ENCODE results near the gene SBF2.

Gene SBF2

DNA sequence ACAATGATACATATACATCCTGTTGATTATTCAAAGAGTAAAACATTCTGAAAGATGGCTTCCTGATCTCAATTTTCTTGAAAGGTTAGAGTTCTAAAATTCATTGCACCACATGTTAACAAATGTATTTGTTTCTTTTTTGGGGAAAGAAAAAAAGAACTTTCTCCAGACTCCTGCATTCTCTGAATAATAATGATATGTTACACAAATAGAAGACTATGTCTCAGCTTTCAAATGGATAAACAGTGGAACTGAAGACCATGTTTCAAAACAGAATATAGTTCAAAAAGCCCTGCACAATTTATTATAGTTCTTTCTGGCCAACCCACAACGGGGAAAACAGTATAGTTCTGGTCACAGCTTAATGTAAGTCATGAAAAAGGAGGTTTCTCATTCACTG is 277.0 kb downstream of the SBF2 start:
- Histone ChIP-seq H3K4me2 (no peak overlapping the region), H3K36me3 (ENCODE audit: insufficient read depth) (no peaks in the 10 kb centered on the region), H3K79me2 (ENCODE audit: insufficient read depth, low read depth) (no peaks in the 10 kb centered on the region), H3K4me1 (ENCODE audit: low read depth, poor library complexity, severe bottlenecking) (no peaks in the 10 kb centered on the region), H2AFZ (ENCODE audit: low read depth) (no peak overlapping the region), H3K9ac (no peak overlapping the region), H3K27me3 (ENCODE audit: insufficient read depth, low read depth) (no peaks in the 10 kb centered on the region), H3K27ac (no peak overlapping the region), H3K4me3 (IDR thresholded peaks at IDR 0.05; ENCODE audit: insufficient read depth, low read depth, low read length) (no peak overlapping the region), H4K20me1 (ENCODE audit: insufficient read depth) (no peaks in the 10 kb centered on the region)
- TF ChIP-seq, protein P1, sequence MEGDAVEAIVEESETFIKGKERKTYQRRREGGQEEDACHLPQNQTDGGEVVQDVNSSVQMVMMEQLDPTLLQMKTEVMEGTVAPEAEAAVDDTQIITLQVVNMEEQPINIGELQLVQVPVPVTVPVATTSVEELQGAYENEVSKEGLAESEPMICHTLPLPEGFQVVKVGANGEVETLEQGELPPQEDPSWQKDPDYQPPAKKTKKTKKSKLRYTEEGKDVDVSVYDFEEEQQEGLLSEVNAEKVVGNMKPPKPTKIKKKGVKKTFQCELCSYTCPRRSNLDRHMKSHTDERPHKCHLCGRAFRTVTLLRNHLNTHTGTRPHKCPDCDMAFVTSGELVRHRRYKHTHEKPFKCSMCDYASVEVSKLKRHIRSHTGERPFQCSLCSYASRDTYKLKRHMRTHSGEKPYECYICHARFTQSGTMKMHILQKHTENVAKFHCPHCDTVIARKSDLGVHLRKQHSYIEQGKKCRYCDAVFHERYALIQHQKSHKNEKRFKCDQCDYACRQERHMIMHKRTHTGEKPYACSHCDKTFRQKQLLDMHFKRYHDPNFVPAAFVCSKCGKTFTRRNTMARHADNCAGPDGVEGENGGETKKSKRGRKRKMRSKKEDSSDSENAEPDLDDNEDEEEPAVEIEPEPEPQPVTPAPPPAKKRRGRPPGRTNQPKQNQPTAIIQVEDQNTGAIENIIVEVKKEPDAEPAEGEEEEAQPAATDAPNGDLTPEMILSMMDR (conservative IDR thresholded peaks at IDR 0.05; ENCODE audit: low read depth, low read length), result no peak

DNA sequence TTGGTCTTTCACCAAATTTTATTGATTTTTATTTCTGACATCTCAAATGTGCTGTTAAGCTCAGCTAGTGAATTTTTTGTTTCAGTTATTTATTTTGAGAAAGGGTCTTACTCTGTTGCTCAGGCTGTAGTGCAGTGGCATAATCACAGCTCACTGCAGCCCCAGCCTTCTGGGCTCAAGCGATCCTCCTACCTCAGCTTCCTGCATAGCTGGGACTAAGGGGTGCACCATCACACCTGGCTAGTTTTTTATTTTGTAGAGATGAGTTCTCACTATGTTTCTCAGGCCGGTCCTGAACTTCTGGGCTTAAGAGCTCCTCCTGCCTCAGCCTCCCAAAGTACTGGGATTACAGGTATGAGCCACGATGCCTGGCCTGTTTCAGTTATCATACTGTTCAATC is 282.0 kb downstream of the SBF2 start:
- Histone ChIP-seq H3K79me2 (ENCODE audit: insufficient read depth, low read depth) (no peaks in the 10 kb centered on the region), H4K20me1 (ENCODE audit: insufficient read depth) (no peaks in the 10 kb centered on the region), H3K4me1 (ENCODE audit: low read depth, poor library complexity, severe bottlenecking) (no peaks in the 10 kb centered on the region), H3K9ac (no peak overlapping the region), H3K27ac (no peak overlapping the region), H3K4me2 (no peak overlapping the region), H3K27me3 (ENCODE audit: insufficient read depth, low read depth) (no peaks in the 10 kb centered on the region), H3K4me3 (IDR thresholded peaks at IDR 0.05; ENCODE audit: insufficient read depth, low read depth, low read length) (no peak overlapping the region), H2AFZ (ENCODE audit: low read depth) (no peak overlapping the region), H3K36me3 (ENCODE audit: insufficient read depth) (no peaks in the 10 kb centered on the region)
- TF ChIP-seq, protein P1 (conservative IDR thresholded peaks at IDR 0.05; ENCODE audit: low read depth, low read length), result no peak

DNA sequence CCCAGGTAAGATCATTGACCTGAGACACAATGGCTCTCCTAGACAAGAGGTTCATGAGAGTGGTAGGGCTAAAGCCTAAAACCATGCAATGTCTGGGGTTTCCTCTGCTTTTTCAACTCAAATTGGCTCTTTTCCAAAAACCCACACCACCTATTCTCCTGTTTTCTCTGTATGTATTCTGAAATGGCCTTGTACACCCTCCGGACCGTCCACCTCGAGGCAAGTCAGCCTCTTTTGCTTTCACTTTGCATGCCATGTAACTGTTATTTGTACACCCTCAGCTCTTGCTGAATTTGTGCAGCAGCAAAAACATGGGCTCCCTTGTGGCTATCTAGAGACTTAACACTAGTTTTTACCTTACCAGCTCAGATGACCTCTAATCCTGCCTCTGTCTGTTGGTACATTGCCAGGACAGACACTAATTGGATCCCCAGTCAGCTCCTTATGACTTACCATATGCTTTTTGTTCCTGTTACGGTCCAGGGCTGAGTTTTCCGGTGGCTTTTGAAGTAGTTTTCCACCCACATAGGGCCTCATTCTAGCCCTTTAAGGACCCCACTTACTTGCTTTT is 288.0 kb downstream of the SBF2 start:
- Histone ChIP-seq H3K4me2 (no peak overlapping the region), H3K4me1 (ENCODE audit: low read depth, poor library complexity, severe bottlenecking) (no peaks in the 10 kb centered on the region), H3K36me3 (ENCODE audit: insufficient read depth) (no peaks in the 10 kb centered on the region), H2AFZ (ENCODE audit: low read depth) (no peak overlapping the region), H3K9ac (no peak overlapping the region), H3K27ac (no peak overlapping the region), H3K79me2 (ENCODE audit: insufficient read depth, low read depth) (no peaks in the 10 kb centered on the region), H3K27me3 (ENCODE audit: insufficient read depth, low read depth) (no peaks in the 10 kb centered on the region), H3K4me3 (IDR thresholded peaks at IDR 0.05; ENCODE audit: insufficient read depth, low read depth, low read length) (no peak overlapping the region), H4K20me1 (ENCODE audit: insufficient read depth) (no peaks in the 10 kb centered on the region)
- TF ChIP-seq, protein P1 (conservative IDR thresholded peaks at IDR 0.05; ENCODE audit: low read depth, low read length), result no peak

DNA sequence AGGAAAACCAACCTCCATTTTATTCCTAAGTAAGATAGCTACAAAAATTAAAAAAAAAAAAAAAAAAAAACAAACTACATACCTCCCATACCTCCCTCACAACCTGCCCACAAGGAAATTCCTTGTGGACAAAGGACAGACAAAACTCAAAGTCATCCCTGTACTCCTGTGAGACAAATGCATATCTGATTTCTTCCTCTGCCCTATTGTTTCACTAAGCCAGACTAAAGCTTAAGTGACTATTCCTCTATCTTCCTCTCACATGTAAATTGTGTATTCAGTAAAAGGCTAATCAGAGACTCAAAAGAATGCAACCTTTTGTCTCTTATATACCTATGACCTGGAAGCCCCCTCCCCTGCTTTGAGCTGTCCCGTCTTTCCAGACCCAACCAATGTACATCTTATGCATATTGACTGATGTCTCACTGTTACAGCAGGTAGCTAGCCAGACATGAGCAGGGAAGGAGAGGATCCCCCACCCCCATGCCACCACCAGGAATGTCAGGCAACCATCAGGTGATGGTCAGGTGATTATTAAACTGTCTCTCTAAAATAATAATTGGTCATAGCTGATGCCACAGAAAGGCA is 289.4 kb downstream of the SBF2 start:
- Histone ChIP-seq H3K9ac (no peak overlapping the region), H3K27me3 (ENCODE audit: insufficient read depth, low read depth) (no peaks in the 10 kb centered on the region), H3K79me2 (ENCODE audit: insufficient read depth, low read depth) (no peaks in the 10 kb centered on the region), H3K4me1 (ENCODE audit: low read depth, poor library complexity, severe bottlenecking) (no peaks in the 10 kb centered on the region), H2AFZ (ENCODE audit: low read depth) (no peak overlapping the region), H3K27ac (no peak overlapping the region), H3K4me3 (IDR thresholded peaks at IDR 0.05; ENCODE audit: insufficient read depth, low read depth, low read length) (no peak overlapping the region), H3K4me2 (no peak overlapping the region), H3K36me3 (ENCODE audit: insufficient read depth) (no peaks in the 10 kb centered on the region), H4K20me1 (ENCODE audit: insufficient read depth) (no peaks in the 10 kb centered on the region)
- TF ChIP-seq, protein P1 (conservative IDR thresholded peaks at IDR 0.05; ENCODE audit: low read depth, low read length), result no peak

Measured in KMS-11 (cell line).